Peyer's patch (tissue), 4 donors: ENCODE results near the gene PLAAT2.

Experiments used
- POLR2A ChIP-seq, 2 donors: fragments of 450-650 bp; IDR thresholded peaks; one replicate each; pipeline ENCODE4 v1.5.1; 2017; ENCODE audit warnings: antibody characterized with exemption in 2 of 2, mild to moderate bottlenecking in 2 of 2, moderate library complexity in 2 of 2
- TF ChIP-seq, protein P1 (sequence below), 6 experiments: fragments of 450-650 bp in 4 of 6; fragments of 200-600 bp in 2 of 6; sonication (generic) in 1 of 6; IDR thresholded peaks; one replicate each; pipeline ENCODE4 v1.5.1; 2017 to 2019; ENCODE audit warnings: antibody characterized with exemption in 6 of 6, mild to moderate bottlenecking in 3 of 6, moderate library complexity in 1 of 6

DNA sequence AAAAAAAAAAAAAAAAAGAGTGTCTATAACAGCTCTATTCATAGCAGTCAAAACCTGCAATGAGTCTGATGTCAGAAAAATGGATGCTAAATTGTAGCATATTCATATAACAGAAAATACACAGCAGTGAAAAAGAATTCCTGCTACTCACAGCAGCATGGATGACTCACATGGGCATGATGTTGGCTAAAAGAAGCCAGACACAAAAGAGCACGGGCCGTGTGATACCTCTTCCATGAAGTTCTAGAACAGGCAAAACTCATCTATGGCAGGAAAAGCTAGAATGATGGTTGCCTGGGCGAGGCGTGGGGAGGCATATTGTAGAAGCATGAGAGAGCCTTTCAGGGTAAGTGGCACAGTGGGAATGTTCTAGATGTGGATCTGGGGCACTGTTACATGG, 32.1 kb upstream of the PLAAT2 start:
- TF ChIP-seq, protein P1, sequence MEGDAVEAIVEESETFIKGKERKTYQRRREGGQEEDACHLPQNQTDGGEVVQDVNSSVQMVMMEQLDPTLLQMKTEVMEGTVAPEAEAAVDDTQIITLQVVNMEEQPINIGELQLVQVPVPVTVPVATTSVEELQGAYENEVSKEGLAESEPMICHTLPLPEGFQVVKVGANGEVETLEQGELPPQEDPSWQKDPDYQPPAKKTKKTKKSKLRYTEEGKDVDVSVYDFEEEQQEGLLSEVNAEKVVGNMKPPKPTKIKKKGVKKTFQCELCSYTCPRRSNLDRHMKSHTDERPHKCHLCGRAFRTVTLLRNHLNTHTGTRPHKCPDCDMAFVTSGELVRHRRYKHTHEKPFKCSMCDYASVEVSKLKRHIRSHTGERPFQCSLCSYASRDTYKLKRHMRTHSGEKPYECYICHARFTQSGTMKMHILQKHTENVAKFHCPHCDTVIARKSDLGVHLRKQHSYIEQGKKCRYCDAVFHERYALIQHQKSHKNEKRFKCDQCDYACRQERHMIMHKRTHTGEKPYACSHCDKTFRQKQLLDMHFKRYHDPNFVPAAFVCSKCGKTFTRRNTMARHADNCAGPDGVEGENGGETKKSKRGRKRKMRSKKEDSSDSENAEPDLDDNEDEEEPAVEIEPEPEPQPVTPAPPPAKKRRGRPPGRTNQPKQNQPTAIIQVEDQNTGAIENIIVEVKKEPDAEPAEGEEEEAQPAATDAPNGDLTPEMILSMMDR (IDR thresholded peaks at IDR 0.05) = no peak
- TF ChIP-seq POLR2A (IDR thresholded peaks at IDR 0.05) = no peak
